K562 (cell line): Measurements from ENCODE around the gene CEBPZ. TPM values are rescaled to one million over a fixed set of nuclear protein-coding genes. Genes with fewer than 3 reads are reported as not detected.

ENCODE experiments used
- ATAC-seq: fragments of 200-7000 bp; cut with Tn5 transposase; 3 replicates; pipeline ENCODE4 v1.9.1; 2020; ENCODE audit warnings: moderate library complexity
- BruUV-seq: library from RNA; stranded (reverse); fragments of 400-500 nt; replicated peaks from 2 replicates; lab custom pipeline; 2021; lab: Mats Ljungman, UMichigan
- CTCF ChIA-PET: fragments of 300-600 bp; formaldehyde crosslinking; extraction: SDS; loops from one replicate; lab custom pipeline; 2021; ENCODE audit warnings: low intra/inter-chr PET ratio; lab: Yijun Ruan, JAX
- POLR2A ChIA-PET: fragments of 300-600, 350-650 bp; sonication (Branson Sonifier 250); formaldehyde crosslinking; extraction: SDS; loops from one replicate; lab custom pipeline; 2021; ENCODE audit warnings: antibody characterized with exemption, inconsistent platforms; lab: Yijun Ruan, JAX
- DNase-seq, 4 experiments: peaks; one replicate each; pipeline versions ENCODE4 v3.0.0 to v3.0.0-alpha.2; 2011 to 2018; ENCODE audit warnings: low spot score in 3 of 4, mixed read lengths in 3 of 4; ENCODE audit errors: extremely low read depth in 1 of 4
- FAIRE-seq: peaks from 2 replicates; lab custom pipeline; 2011; peaks lifted over from hg19 to GRCh38; lab: Jason Lieb, UNC
- H2AFZ ChIP-seq: 2 replicates; pipeline ENCODE4 v1.6.0; 2011; ENCODE audit warnings: low read depth, low read length, control low read depth, inconsistent platforms
- H3K27ac ChIP-seq: fragments of 200-600 bp; 3 replicates; pipeline ENCODE4 v1.8.0; 2011; ENCODE audit warnings: low read depth, mild to moderate bottlenecking, control low read depth, inconsistent platforms, low read length, moderate library complexity, mixed read lengths; ENCODE audit errors: extremely low read depth
- H3K27me3 ChIP-seq, 2 experiments: fragments of 300-600 bp in 1 of 2; 2 replicates in 1 of 2; 3 replicates in 1 of 2; pipeline versions ENCODE4 v1.6.0 to v1.8.0; 2011; ENCODE audit warnings: inconsistent platforms in 2 of 2, low read length in 2 of 2, mild to moderate bottlenecking in 1 of 2, mixed read lengths in 1 of 2, moderate library complexity in 1 of 2; ENCODE audit not compliant: control insufficient read depth in 2 of 2, insufficient read depth in 2 of 2
- H3K36me3 ChIP-seq: fragments of 300-600 bp; 3 replicates; pipeline ENCODE4 v1.8.0; 2011; ENCODE audit warnings: mild to moderate bottlenecking, low read length, inconsistent platforms; ENCODE audit not compliant: control insufficient read depth, insufficient read depth
- H3K4me1 ChIP-seq, 2 experiments: fragments of 200-600 bp in 1 of 2; replicated peaks in 1 of 2; 2 replicates in 1 of 2; 3 replicates in 1 of 2; pipeline versions ENCODE4 v1.5.1 to v1.8.0; 2011; ENCODE audit warnings: inconsistent platforms in 2 of 2, low read length in 2 of 2, mild to moderate bottlenecking in 1 of 2, mixed read lengths in 1 of 2, moderate library complexity in 1 of 2; ENCODE audit not compliant: control insufficient read depth in 2 of 2, insufficient read depth in 2 of 2
- H3K4me2 ChIP-seq: 2 replicates; pipeline ENCODE4 v1.6.1; 2011; ENCODE audit warnings: low read length, control low read depth, inconsistent platforms, mixed read lengths; ENCODE audit not compliant: insufficient read depth
- H3K4me3 ChIP-seq: fragments of 200-600 bp; sonication (generic), shearing (Covaris generic); 2 replicates; pipeline ENCODE4 v1.5.1; 2016; ENCODE audit warnings: control low read depth, inconsistent platforms
- H3K79me2 ChIP-seq: fragments of 200-600 bp; 3 replicates; pipeline ENCODE4 v1.8.0; 2011; ENCODE audit warnings: low read length, inconsistent platforms; ENCODE audit not compliant: control insufficient read depth, insufficient read depth
- H3K9ac ChIP-seq, 2 experiments: 2 replicates each; pipeline versions ENCODE4 v1.6.0 to v1.6.1; 2011; ENCODE audit warnings: low read depth in 2 of 2, low read length in 2 of 2, control low read depth in 1 of 2, inconsistent platforms in 1 of 2, mild to moderate bottlenecking in 1 of 2, mixed read lengths in 1 of 2; ENCODE audit not compliant: insufficient read depth in 1 of 2
- H3K9me1 ChIP-seq: one replicate; pipeline ENCODE4 v1.6.0; 2011; ENCODE audit warnings: inconsistent platforms, mild to moderate bottlenecking, low read length, moderate library complexity; ENCODE audit not compliant: control insufficient read depth, insufficient read depth
- H3K9me3 ChIP-seq: replicated peaks from 2 replicates; pipeline ENCODE4 v1.5.1; 2011; ENCODE audit warnings: low read depth, low read length, inconsistent platforms; ENCODE audit not compliant: control insufficient read depth, insufficient read depth
- H4K20me1 ChIP-seq: replicated peaks from 2 replicates; pipeline ENCODE4 v1.6.1; 2011; ENCODE audit warnings: low read length, inconsistent platforms, mixed read lengths; ENCODE audit not compliant: control insufficient read depth, insufficient read depth
- ATF7 ChIP-seq: fragments of 450-650 bp; IDR thresholded peaks from 2 replicates; pipeline ENCODE4 v1.7.1; 2014; ENCODE audit warnings: mild to moderate bottlenecking, moderate library complexity
- CEBPB ChIP-seq: fragments of 450-650 bp; IDR thresholded peaks from 2 replicates; pipeline ENCODE4 v1.6.1; 2016; ENCODE audit warnings: missing genetic modification characterization, missing compliant biosample characterization
- DMBX1 ChIP-seq: fragments of 250-450 bp; sonication (Bioruptor Pico); IDR thresholded peaks from 2 replicates; pipeline ENCODE4 v1.8.0; 2022; ENCODE audit warnings: inconsistent platforms, mild to moderate bottlenecking, moderate library complexity, borderline replicate concordance
- NFE2 ChIP-seq: IDR thresholded peaks from 2 replicates; pipeline ENCODE4 v1.6.1; 2014; ENCODE audit warnings: antibody characterized with exemption, low read depth
- NFE2L1 ChIP-seq: fragments of 450-650 bp; IDR thresholded peaks from 2 replicates; pipeline ENCODE4 v1.6.1; 2016; ENCODE audit warnings: missing genetic modification characterization, low read depth, mild to moderate bottlenecking, missing compliant biosample characterization, moderate library complexity, borderline replicate concordance
- PHB ChIP-seq: fragments of 250-450 bp; sonication (Bioruptor Pico); IDR thresholded peaks from 2 replicates; pipeline ENCODE4 v1.5.0; 2021
- POLR2B ChIP-seq: fragments of 450-650 bp; IDR thresholded peaks from 2 replicates; pipeline ENCODE4 v1.6.1; 2018; ENCODE audit warnings: low read depth; ENCODE audit not compliant: partially characterized antibody
- RAD21 ChIP-seq, 2 experiments: fragments of 250-450 bp in 1 of 2; fragments of 450-650 bp in 1 of 2; sonication (Bioruptor Pico) in 1 of 2; formaldehyde crosslinking in 1 of 2; IDR thresholded peaks in 1 of 2; conservative IDR thresholded peaks in 1 of 2; 2 replicates each; pipeline versions ENCODE4 v1.4.0 to v1.8.0; 2020 to 2022; ENCODE audit warnings: mild to moderate bottlenecking in 2 of 2, moderate library complexity in 1 of 2
- ZNF146 ChIP-seq: IDR thresholded peaks from one replicate; pipeline ENCODE4 v1.6.1; 2018; ENCODE audit warnings: missing compliant biosample characterization; ENCODE audit not compliant: unreplicated experiment
- ZNF695 ChIP-seq: fragments of 450-650 bp; formaldehyde crosslinking; IDR thresholded peaks from 2 replicates; pipeline ENCODE4 v1.4.0; 2020; ENCODE audit warnings: mild to moderate bottlenecking, moderate library complexity
- WGBS: fragments of 100-300 bp; shearing (Covaris generic); methylation state at CpG from one replicate; pipeline ENCODE4 v1.1.6; 2016; ENCODE audit warnings: low coverage, mixed read lengths; ENCODE audit not compliant: insufficient coverage; ENCODE audit errors: missing lambda C conversion rate; 5-methylcytosine and 5-hydroxymethylcytosine counted together
- in situ Hi-C: fragments of 300-500 bp; cut with MboI; formaldehyde crosslinking; loops from 4 replicates; pipeline ENCODE4 v1.15.0; 2018; ENCODE audit warnings: inconsistent platforms, mixed read lengths
- intact Hi-C: fragments of 100-400 bp; cut with micrococcal nuclease; formaldehyde crosslinking; loops from 2 replicates; pipeline ENCODE4 v1.14.2; 2022
- polyA plus RNA-seq, 8 experiments: library from polyadenylated mRNA; depleted of rRNA in 4 of 8; stranded (reverse) in 5 of 8; unstranded in 3 of 8; fragments of >200 nt; fragmentation: Nextera tagmentation in 2 of 8; fragmentation: Illumina TruSeq in 1 of 8; extraction: Ambion mirVana in 2 of 8; extraction: Trizol in 1 of 8; gene quantifications; 2 replicates each; pipeline versions ENCODE4 v1.2.1 to v1.2.3, GENCODE V29; 2011 to 2014; ENCODE audit warnings: inconsistent platforms in 1 of 8, missing spikeins in 1 of 8
- total RNA-seq, 7 experiments: library from RNA; depleted of rRNA in 6 of 7; stranded (reverse); fragments of >200 nt in 6 of 7; fragmentation: Illumina TruSeq in 2 of 7; extraction: Trizol in 2 of 7; gene quantifications; 2 replicates each; pipeline versions ENCODE4 v1.2.1 to v1.2.3, GENCODE V29; 2011 to 2021; ENCODE audit warnings: low replicate concordance in 1 of 7
- TF ChIP-seq, protein P1 (sequence below), 3 experiments: IDR thresholded peaks in 2 of 3; conservative IDR thresholded peaks in 1 of 3; 2 replicates each; pipeline ENCODE4 v1.5.1; 2011 to 2012; ENCODE audit warnings: low read length in 3 of 3, mild to moderate bottlenecking in 3 of 3, control low read depth in 2 of 3, improper control_type of control experiment in 1 of 3, inconsistent platforms in 1 of 3, low read depth in 1 of 3, mixed read lengths in 1 of 3, moderate library complexity in 1 of 3; ENCODE audit not compliant: insufficient read depth in 2 of 3

CEBPZ gene
- total and polyA plus RNA-seq, 9 of the 15 experiments (the other 6 are each of a cell fraction or from before 2014, with no cell fraction given) = 49.7 to 160 (median 82.8) TPM

DNA sequence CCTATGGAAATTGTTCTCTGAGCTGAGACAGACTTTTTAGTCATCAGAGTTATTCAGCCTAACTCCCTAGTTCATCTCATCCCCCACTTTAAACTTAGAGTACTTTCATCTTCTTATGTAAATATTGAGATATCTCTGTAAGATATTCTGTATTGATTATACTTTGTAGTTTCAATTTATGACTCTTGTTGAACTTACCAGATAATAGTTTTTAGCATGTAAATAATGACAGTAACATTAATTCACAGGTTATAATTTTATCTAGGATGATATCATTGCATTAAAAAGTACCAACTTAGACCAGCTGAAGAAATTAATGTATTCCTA is 59.8 kb downstream of the CEBPZ start (continued):
- TF ChIP-seq ZNF146 (CRISPR knock-in tag) = no peak
- no peak for TF ChIP-seq ATF7
- TF ChIP-seq, all 486 proteins: peak for 0

DNA sequence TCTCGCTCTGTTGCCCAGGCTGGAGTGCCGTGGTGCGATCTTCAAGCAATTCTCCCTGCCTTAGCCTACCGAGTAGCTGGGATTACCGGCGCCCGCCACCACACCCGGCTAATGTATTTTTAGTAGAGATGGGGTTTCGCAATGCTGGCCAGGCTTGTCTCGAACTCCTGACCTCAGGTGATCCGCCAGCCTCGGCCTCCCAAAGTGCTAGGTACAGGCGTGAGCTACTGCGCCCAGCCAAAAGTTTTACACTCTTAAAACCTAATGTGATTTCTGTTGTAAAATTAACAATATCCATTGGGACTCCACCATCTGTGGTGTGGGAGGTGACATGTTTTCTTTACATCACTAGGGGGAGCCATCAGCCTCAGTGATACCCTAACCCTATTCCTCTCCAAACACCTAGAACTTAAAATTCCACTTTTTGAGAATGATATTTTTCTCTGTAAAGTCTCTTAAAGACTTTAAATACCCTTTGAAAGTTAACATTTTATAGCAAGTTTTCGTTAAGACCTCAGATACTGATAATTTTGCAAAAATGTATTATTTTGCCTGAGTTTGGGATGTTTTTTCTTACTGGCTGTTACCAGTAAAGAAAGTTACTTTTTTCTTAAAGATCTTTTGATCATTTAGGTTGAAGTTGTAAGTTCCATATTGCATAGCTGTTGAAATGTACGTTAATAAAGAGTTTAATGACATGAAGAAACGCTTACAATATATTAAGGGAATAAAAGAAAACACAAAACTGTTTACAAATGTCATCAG is 63.0 kb downstream of the CEBPZ start:
- ChIA-PET POLR2A (interaction anchor here (1.2 kb wide), 1 partner anchor 28 kb away, joined by 3 read pairs; the partner anchor contains the start of gene CEBPZOS), CTCF (no interaction called here)
- Histone ChIP-seq H3K4me2 (no peak overlapping the region), H3K27ac (no peak overlapping the region), H3K4me1 (no peaks in the 10 kb centered on the region), H3K9ac (0 out of 4 replicates have a peak overlapping the region, but pooled peaks of 1 of the 2 experiments have one; percentile 12), H3K36me3 (no peaks in the 10 kb centered on the region), H2AFZ (0 out of 2 replicates have a peak overlapping the region, but pooled peaks have one; percentile 7), H4K20me1 (no peaks in the 10 kb centered on the region), H3K4me3 (no peak overlapping the region), H3K27me3 (no peaks in the 10 kb centered on the region), H3K9me3 (peaks cover 8% of the 10 kb centered on the region), H3K9me1 (no peaks in the 10 kb centered on the region), H3K79me2 (no peaks in the 10 kb centered on the region)
- DNase-seq (peak; percentile 61 to 74 (median 64)), ATAC-seq (peak; percentile 99), FAIRE-seq (peak; percentile 81)
- in situ Hi-C loops = no loop called here
- 26% methylated on average over 17 of the region's 17 CpGs for WGBS
- intact Hi-C loops = loop anchor here (5.0 to 10.0 kb wide), 4 partner anchors 114 to 706 kb away; no protein-coding TSS in a partner anchor
- no TSS peak for BruUV-seq
- no peak for TF ChIP-seq ZNF695 (CRISPR knock-in tag)
- peak; percentile 94 for TF ChIP-seq CEBPB (tag)
- TF ChIP-seq, protein P1, sequence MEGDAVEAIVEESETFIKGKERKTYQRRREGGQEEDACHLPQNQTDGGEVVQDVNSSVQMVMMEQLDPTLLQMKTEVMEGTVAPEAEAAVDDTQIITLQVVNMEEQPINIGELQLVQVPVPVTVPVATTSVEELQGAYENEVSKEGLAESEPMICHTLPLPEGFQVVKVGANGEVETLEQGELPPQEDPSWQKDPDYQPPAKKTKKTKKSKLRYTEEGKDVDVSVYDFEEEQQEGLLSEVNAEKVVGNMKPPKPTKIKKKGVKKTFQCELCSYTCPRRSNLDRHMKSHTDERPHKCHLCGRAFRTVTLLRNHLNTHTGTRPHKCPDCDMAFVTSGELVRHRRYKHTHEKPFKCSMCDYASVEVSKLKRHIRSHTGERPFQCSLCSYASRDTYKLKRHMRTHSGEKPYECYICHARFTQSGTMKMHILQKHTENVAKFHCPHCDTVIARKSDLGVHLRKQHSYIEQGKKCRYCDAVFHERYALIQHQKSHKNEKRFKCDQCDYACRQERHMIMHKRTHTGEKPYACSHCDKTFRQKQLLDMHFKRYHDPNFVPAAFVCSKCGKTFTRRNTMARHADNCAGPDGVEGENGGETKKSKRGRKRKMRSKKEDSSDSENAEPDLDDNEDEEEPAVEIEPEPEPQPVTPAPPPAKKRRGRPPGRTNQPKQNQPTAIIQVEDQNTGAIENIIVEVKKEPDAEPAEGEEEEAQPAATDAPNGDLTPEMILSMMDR (IDR thresholded peaks at IDR 0.05 in 2 of 3, conservative IDR thresholded peaks at IDR 0.05 in 1 of 3; ENCODE audit: insufficient read depth in 2 of 3, low read depth in 1 of 3, low read length in 3 of 3) = peak; percentile 52 to 80 (median 77)
- TF ChIP-seq NFE2L1 = no peak
- TF ChIP-seq PHB (CRISPR knock-in tag) = no peak
- no peak for TF ChIP-seq POLR2B
- no peak for TF ChIP-seq DMBX1 (CRISPR knock-in tag)
- peak; percentile 13 to 69; a peak in 2 of 4 replicates for TF ChIP-seq RAD21 (CRISPR knock-in tag; conservative IDR thresholded peaks at IDR 0.05 in 1 of 2, IDR thresholded peaks at IDR 0.05 in 1 of 2)
- TF ChIP-seq NFE2 = no peak
